ENCODE measurements around the gene KRT26.

Gene KRT26

DNA sequence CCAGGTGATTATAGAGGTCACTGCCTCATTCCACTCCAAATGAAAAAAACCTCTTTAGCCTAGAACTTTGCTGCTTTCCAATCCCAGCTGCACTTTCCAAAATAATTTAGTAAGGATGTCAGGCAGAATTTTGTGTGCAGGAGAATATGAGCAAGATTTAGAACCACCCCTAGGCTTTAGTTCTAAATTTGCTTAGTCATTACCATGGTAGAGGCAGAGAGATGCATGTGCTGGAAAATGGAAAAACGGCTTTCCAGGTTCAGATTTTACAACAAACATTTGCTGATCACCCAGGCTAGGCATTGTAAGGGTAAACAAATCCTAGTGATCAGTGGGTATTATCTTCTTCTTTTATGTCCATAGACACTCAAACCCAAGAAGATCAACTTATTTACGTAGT is 6.3 kb downstream of the KRT26 start:
- in situ Hi-C loops (cut with HindIII; ENCODE audit: low sequenced_read_pairs) = no loop called here
- no peak for DNase-seq (ENCODE audit: low read depth, low spot score)
- H3K4me3 ChIP-seq (ENCODE audit: low read depth, low read length) = no peak overlapping the region
- no peak for TF ChIP-seq CTCF (IDR thresholded peaks at IDR 0.05; ENCODE audit: low read depth, low read length)

DNA sequence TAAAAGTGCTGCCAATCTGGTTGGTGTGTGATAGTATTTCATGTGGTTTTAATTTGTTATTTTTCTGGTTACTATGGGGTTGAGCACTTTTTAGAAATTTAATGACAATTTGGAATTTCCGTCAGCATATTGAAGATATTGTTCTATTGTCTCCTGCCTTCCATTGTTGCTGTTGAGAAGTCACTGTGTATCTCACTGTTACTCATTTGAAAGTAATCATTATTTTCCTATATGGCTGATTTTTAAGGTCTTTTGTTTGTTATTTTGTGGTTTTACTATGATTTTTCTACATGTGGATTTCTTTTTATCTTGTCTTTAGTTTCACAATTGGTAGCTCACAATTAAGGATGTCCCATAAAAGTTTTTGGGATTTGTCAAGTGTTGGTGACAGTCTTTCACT is 8.2 kb downstream of the KRT26 start:
- no peak overlapping the region for H3K4me3 ChIP-seq (ENCODE audit: low read depth, low read length)
- in situ Hi-C loops (cut with HindIII; ENCODE audit: low sequenced_read_pairs) = no loop called here
- no peak for TF ChIP-seq CTCF (IDR thresholded peaks at IDR 0.05; ENCODE audit: low read depth, low read length)
- no peak for DNase-seq (ENCODE audit: low read depth, low spot score)

- H3K4me3 ChIP-seq (ENCODE audit: low read depth, low read length) = no peak overlapping the region
- no peak for TF ChIP-seq CTCF (IDR thresholded peaks at IDR 0.05; ENCODE audit: low read depth, low read length)
- DNase-seq (ENCODE audit: low read depth, low spot score) = no peak
- in situ Hi-C loops (cut with HindIII; ENCODE audit: low sequenced_read_pairs) = no loop called here
Measured at GRCh38 chr17:40760105-40761016, 11.6 kb downstream of the KRT26 start.

DNA sequence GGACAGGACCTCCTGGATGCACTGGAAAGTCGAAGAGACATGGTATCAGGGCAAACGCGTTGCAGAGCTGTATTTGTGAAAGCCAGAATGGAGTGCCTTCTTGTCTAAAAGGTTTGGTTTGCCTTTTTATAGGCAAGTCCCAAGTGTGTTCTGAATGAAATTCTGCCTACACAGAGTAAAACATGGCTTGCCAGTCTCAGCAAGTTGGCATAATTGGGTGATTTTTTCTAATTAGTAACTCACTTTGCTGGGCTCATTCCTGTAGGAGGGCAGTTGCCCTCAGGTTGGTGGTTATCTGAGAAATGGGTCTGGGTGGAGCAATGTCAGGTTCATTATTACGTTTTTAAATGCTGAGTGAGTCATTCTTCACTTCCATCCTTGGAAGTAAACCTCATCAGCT is 16.8 kb downstream of the KRT26 start, which contains the start of gene KRT25:
KRT25 (minus strand) TSS at position 101 of the 400 bp plus-strand sequence; CDS start at position 41, 60 bp downstream.
- H3K4me3 ChIP-seq (ENCODE audit: low read depth, low read length) = no peak within 1 kb of the TSS
- TF ChIP-seq CTCF (IDR thresholded peaks at IDR 0.05; ENCODE audit: low read depth, low read length) = no peak
- in situ Hi-C loops (cut with HindIII; ENCODE audit: low sequenced_read_pairs) = no loop called here
- no peak for DNase-seq (ENCODE audit: low read depth, low spot score)

- no peak for TF ChIP-seq CTCF (IDR thresholded peaks at IDR 0.05; ENCODE audit: low read depth, low read length)
Measured at GRCh38 chr17:40753804-40754203, 18.2 kb downstream of the KRT26 start.

DNA sequence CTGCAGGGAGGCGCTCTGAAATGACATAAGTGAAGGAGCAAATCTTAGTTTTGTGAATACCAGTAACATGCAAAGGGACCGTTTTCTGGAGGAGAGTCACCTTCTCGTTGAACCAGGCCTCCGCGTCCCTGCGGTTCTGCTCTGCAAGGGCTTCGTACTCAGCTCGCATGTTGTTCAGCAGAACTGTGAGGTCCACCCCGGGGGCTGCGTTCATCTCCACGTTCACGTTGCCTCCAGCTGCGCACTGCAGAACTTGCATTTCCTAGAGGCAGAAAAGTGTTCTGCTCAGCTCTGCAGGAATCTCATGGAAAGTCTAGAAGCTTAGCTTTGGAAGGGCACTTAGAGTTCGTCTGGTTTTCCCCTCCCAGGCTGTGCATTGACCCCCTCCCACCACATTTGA is 20.9 kb downstream of the KRT26 start:
- no peak for DNase-seq (ENCODE audit: low read depth, low spot score)
- no peak for TF ChIP-seq CTCF (IDR thresholded peaks at IDR 0.05; ENCODE audit: low read depth, low read length)
- in situ Hi-C loops (cut with HindIII; ENCODE audit: low sequenced_read_pairs) = no loop called here
- no peak overlapping the region for H3K4me3 ChIP-seq (ENCODE audit: low read depth, low read length)

More at GRCh38 chr17:40753804-40754203, 18.2 kb downstream of the KRT26 start:
- H3K4me3 ChIP-seq (ENCODE audit: low read depth, low read length) = no peak overlapping the region
- no peak for DNase-seq (ENCODE audit: low read depth, low spot score)
- in situ Hi-C loops (cut with HindIII; ENCODE audit: low sequenced_read_pairs) = no loop called here
